HCT116 (cell line): ENCODE results near the gene PHF20.

Source experiments
- CEBPB ChIP-seq: IDR thresholded peaks from 2 replicates; pipeline ENCODE4 v1.6.1; 2012; ENCODE audit warnings: low read depth
- EGR1 ChIP-seq: IDR thresholded peaks from 2 replicates; pipeline ENCODE4 v1.6.1; 2012; ENCODE audit warnings: low read depth
- EZH2 ChIP-seq: fragments of 200-600 bp; sonication (generic); IDR thresholded peaks from 2 replicates; pipeline ENCODE4 v1.6.1; 2017; ENCODE audit warnings: antibody characterized with exemption, mixed run types
- EZH2phosphoT487 ChIP-seq: fragments of 200-600 bp; IDR thresholded peaks from 2 replicates; pipeline ENCODE4 v1.6.1; 2018; ENCODE audit warnings: antibody characterized with exemption, borderline replicate concordance
- POLR2A ChIP-seq: IDR thresholded peaks from 2 replicates; pipeline ENCODE4 v1.7.0; 2011; ENCODE audit warnings: borderline replicate concordance; ENCODE audit not compliant: insufficient read depth, insufficient read length; ENCODE audit errors: extremely low read depth
- POLR2AphosphoS5 ChIP-seq: IDR thresholded peaks from 2 replicates; pipeline ENCODE4 v1.6.1; 2011; ENCODE audit warnings: mild to moderate bottlenecking, low read depth, low read length, moderate library complexity
- RAD21 ChIP-seq: IDR thresholded peaks from 2 replicates; pipeline ENCODE4 v1.6.1; 2012; ENCODE audit warnings: low read depth, mild to moderate bottlenecking
- YY1 ChIP-seq: IDR thresholded peaks from 2 replicates; pipeline ENCODE4 v1.6.1; 2011; ENCODE audit warnings: low read length, low read depth, moderate library complexity, mild to moderate bottlenecking; ENCODE audit not compliant: insufficient replicate concordance; ENCODE audit errors: extremely low read depth
- ZFX ChIP-seq: fragments of 450-650 bp; IDR thresholded peaks from 2 replicates; pipeline ENCODE4 v1.6.1; 2017
- TF ChIP-seq, protein P1 (sequence below), 3 experiments: fragments of 200-600 bp in 1 of 3; sonication (generic) in 1 of 3; IDR thresholded peaks in 2 of 3; conservative IDR thresholded peaks in 1 of 3; 2 replicates each; pipeline ENCODE4 v1.5.1; 2012 to 2017; ENCODE audit warnings: low read depth in 2 of 3, low read length in 2 of 3, antibody characterized with exemption in 1 of 3, borderline replicate concordance in 1 of 3, control low read depth in 1 of 3, mild to moderate bottlenecking in 1 of 3, mixed read lengths in 1 of 3, mixed run types in 1 of 3, moderate library complexity in 1 of 3; ENCODE audit not compliant: insufficient read depth in 1 of 3
- TF ChIP-seq, protein P2 (sequence below): IDR thresholded peaks from 2 replicates; pipeline ENCODE4 v1.6.1; 2011; ENCODE audit warnings: mild to moderate bottlenecking, low read length, moderate library complexity; ENCODE audit not compliant: insufficient replicate concordance; ENCODE audit errors: extremely low read depth
- TF ChIP-seq, protein P3 (sequence below): IDR thresholded peaks from 2 replicates; pipeline ENCODE4 v1.6.1; 2012

DNA sequence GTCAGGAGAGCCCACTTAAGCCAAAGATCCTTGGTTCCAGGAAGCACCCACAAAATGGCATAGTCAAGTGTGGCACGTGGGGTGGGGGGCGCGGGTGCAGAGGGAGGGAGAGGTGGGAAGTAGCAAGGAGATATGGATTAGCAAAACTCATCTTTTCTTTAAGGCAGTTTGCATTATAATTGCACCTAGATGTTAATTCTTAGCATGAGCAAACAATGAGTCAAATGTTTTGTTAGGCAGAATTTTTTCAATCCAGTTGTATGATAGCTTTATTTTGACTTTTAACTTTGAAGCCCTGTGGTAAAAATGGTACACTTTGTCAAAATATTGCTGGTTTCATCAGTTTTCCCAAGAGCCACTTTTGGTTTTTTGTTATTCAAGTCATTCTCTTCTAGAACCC lies 167.4 kb downstream of the PHF20 start:
- TF ChIP-seq, protein P1, sequence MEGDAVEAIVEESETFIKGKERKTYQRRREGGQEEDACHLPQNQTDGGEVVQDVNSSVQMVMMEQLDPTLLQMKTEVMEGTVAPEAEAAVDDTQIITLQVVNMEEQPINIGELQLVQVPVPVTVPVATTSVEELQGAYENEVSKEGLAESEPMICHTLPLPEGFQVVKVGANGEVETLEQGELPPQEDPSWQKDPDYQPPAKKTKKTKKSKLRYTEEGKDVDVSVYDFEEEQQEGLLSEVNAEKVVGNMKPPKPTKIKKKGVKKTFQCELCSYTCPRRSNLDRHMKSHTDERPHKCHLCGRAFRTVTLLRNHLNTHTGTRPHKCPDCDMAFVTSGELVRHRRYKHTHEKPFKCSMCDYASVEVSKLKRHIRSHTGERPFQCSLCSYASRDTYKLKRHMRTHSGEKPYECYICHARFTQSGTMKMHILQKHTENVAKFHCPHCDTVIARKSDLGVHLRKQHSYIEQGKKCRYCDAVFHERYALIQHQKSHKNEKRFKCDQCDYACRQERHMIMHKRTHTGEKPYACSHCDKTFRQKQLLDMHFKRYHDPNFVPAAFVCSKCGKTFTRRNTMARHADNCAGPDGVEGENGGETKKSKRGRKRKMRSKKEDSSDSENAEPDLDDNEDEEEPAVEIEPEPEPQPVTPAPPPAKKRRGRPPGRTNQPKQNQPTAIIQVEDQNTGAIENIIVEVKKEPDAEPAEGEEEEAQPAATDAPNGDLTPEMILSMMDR (IDR thresholded peaks at IDR 0.05 in 2 of 3, conservative IDR thresholded peaks at IDR 0.05 in 1 of 3; ENCODE audit: borderline replicate concordance in 1 of 3, insufficient read depth in 1 of 3, low read depth in 2 of 3, low read length in 2 of 3): no peak
- TF ChIP-seq YY1: no peak
- TF ChIP-seq, protein P2, sequence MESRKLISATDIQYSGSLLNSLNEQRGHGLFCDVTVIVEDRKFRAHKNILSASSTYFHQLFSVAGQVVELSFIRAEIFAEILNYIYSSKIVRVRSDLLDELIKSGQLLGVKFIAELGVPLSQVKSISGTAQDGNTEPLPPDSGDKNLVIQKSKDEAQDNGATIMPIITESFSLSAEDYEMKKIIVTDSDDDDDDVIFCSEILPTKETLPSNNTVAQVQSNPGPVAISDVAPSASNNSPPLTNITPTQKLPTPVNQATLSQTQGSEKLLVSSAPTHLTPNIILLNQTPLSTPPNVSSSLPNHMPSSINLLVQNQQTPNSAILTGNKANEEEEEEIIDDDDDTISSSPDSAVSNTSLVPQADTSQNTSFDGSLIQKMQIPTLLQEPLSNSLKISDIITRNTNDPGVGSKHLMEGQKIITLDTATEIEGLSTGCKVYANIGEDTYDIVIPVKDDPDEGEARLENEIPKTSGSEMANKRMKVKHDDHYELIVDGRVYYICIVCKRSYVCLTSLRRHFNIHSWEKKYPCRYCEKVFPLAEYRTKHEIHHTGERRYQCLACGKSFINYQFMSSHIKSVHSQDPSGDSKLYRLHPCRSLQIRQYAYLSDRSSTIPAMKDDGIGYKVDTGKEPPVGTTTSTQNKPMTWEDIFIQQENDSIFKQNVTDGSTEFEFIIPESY: no peak
- TF ChIP-seq RAD21: no peak
- TF ChIP-seq EZH2: no peak
- no peak for TF ChIP-seq POLR2A
- TF ChIP-seq ZFX: no peak
- TF ChIP-seq CEBPB: no peak
- no peak for TF ChIP-seq EGR1
- no peak for TF ChIP-seq EZH2phosphoT487
- TF ChIP-seq, protein P3, sequence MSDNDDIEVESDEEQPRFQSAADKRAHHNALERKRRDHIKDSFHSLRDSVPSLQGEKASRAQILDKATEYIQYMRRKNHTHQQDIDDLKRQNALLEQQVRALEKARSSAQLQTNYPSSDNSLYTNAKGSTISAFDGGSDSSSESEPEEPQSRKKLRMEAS: no peak
- no peak for TF ChIP-seq POLR2AphosphoS5
